Measurements from ENCODE around the gene SMARCE1.

The SMARCE1 gene

GRCh38 chr17:40645943-40646342 is 1.7 kb downstream of the SMARCE1 start:
- no peak for DNase-seq (ENCODE audit: low read depth)

- DNase-seq (ENCODE audit: low read depth) = no peak
Measured at GRCh38 chr17:40645291-40645690, 2.3 kb downstream of the SMARCE1 start.

DNA sequence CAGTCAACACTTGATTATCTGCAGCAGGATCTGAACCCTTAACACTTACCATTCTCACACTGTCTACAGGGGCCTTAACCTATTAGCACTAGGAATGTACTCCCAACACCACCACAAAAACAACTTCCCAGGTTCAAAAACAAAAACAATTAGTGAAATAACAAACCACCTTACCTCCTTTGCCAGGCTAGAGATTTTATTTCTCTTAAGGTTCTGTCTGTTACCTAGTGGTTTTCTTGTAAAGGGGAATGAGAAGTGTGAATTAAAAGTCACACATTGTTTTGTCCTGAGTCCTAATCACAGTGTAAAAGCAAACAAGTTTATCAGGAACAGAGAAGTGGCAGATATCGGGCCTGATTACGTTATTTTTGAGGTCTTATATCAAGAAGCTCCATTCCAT is 9.7 kb downstream of the SMARCE1 start:
- DNase-seq (ENCODE audit: low read depth) = no peak

GRCh38 chr17:40633871-40634270 is 13.7 kb downstream of the SMARCE1 start:
- DNase-seq (ENCODE audit: low read depth) = no peak

DNA sequence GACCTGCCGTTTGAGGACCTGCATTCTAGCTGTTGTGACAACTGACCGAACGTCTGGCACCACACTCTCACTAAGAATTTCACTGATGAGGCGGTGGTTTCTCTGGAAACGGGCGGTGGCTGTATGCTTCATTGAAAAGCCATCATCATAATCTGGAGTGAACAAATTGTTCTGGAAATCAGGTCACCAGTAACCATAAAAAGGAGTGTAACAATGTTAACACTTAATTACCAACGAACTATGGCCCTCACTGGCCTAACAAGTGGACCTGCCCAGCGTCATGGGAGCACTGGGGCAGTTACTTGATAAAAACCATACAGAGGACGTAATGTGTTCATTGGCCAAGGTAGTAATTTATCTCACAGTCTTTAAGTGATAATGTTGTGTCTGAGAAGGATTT is 15.4 kb downstream of the SMARCE1 start:
- DNase-seq (ENCODE audit: low read depth) = no peak

DNA sequence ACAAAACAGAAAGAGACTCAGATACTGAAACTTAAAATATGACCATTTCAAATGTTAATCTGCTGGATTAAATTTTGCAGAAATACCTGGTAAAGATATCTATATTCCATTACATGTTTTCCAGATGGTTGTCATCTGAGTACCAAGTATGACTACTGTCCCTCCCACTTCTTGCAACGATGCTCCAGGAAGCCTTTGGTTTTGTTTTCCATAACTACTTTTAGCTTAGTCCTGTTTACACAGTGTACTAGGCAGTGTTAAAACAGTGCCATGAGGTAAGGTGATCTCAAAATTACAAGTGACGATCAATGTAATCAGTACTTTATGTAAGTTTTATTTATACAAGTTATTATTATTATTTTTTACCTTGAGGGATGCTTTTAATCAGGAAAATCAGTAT is 17.8 kb downstream of the SMARCE1 start:
- no peak for DNase-seq (ENCODE audit: low read depth)

- DNase-seq (ENCODE audit: low read depth) = no peak
Measured at GRCh38 chr17:40625311-40625710, 22.3 kb downstream of the SMARCE1 start.

GRCh38 chr17:40623419-40624210 is 24.0 kb downstream of the SMARCE1 start:
- DNase-seq (ENCODE audit: low read depth) = no peak

- no peak for DNase-seq (ENCODE audit: low read depth)
Measured at GRCh38 chr17:40622509-40622928, 25.1 kb downstream of the SMARCE1 start.

DNA sequence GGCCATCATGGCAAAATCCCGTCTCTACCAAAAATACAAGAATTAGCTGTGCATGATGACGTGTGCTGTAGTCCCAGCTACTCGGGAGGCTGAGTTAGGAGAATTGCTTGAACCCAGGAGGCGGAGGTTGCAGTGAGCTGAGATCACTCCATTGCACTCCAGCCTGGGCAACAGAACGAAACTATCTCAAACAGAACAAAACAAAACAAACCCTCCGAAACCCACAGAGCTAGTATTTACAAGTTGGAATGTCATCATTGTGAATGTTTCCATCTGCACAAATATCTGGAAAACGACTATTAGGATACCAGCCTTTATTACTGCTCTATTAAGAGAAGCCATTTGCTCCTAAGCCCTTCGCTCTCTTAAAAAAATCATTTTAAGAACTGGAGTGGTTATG is 26.0 kb downstream of the SMARCE1 start:
- no peak for DNase-seq (ENCODE audit: low read depth)

GRCh38 chr17:40621019-40621418 is 26.6 kb downstream of the SMARCE1 start:
- no peak for DNase-seq (ENCODE audit: low read depth)

- no peak for DNase-seq (ENCODE audit: low read depth)
Measured at GRCh38 chr17:40618754-40619625, 28.6 kb downstream of the SMARCE1 start.

DNA sequence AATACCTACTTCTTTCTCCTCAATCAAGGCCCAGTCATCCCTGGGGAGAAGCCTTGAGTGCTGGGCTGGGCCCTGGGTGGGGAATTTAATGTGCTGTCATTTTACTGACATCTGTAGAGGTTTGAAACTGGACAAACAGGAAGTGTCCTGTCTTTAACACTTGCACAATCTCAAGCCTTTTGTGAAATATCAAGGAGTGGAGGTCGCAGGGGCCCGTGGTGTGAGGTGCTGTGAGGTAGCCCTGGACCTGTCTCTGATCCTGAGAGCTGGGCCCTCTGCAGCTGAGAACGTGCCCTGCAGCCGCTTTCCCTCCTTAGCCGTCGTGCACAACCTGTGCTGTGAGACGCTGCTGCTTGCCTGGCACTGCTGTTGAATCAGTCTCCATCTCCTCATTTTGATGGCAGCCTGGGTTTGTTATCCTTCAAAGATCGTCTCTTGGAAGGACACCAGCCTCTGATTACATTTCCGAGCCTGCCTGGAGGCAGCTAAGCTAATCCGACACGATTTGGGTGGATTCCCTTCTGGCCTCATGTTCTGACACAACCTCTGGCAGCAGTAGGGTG is 29.9 kb downstream of the SMARCE1 start:
- DNase-seq (ENCODE audit: low read depth) = no peak

DNA sequence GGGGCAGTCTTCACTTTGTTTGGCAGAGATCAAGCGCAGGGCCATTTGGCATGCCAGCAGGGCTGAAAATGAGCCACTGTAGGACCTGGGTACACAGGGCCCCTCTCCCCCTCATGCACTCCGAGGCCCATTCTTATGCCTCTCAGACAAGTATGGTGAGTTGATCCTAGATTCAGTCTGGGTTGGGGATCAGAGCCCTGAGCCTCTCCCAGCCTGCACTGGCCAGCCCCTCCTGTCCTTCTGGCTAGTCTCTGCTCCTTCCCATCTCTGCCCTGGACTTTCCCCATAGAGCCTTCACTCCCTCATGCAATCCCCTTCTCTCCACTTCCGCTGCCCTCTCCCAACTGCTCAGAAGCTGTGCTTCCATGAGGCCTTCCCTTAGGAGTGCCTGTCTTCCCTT is 31.0 kb downstream of the SMARCE1 start:
- DNase-seq (ENCODE audit: low read depth) = no peak

DNA sequence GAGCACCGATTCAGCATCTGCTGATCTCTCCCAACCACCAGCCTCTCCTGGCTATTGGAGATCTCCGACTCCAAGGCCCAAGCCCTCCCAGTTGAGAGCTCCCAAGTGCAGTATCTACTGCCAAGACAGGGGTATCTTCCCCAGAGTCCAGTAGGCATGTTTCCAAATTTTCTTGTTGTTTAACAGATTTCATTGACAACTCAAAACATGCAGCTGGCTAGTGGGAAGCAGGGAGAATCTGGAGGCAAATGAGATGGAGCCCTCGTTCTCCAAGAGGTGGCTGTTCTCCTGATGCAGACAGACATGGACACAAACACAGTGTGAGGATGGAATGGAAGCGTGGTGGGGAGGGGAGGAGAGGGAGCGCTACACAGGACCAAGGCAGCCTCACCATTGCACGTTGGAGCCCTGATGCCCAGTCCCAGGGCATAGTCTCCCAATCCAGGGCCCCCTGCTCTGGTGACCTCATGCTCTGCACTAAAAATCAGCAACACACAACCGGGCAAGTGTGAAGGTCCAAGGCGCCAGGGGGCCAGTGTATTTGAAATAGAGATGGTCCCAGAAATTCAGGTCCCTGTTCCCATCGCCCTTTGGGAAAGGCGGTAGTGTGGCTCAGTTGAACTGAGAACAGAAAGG is 31.7 kb downstream of the SMARCE1 start:
- DNase-seq (ENCODE audit: low read depth) = no peak

DNA sequence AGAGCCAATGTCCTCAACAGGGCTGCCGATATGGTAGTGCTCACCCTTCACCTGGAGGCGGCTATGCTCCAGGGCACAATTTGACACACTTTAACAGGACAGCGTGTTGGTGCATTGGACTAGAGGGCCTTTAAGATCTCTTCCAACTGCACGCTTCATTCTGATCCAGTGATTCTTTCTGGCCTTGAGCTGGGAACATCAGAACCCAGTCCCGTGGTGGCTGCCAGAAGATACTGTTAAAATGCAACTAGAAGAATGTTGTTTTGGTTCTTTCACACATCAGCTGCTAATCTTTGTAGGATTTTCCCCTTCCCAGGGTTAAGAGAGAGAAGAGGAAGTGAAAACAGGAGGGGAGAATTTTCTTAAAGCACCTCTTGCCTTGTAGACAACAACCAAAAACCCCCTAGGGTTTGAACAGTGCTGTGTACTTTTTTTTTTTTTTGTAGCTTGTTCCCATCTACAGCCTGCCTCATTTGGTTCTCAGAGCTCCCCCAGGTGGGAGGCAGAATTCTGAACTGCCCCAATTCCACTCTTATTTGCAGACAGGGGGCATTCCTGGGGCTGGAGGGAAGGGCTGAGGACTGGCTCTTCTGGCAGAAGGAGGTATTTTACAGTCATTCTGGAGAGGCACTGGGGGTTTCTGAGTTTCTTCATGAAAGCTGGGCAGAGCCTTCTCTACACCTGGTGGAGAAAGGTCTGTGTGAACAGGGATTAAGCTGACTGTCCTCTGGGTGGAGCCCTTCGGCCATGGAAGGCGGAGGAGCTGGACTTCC is 32.4 kb downstream of the SMARCE1 start:
- DNase-seq (ENCODE audit: low read depth) = peak; percentile 39

- DNase-seq (ENCODE audit: low read depth) = no peak
Measured at GRCh38 chr17:40614431-40615067, 33.1 kb downstream of the SMARCE1 start.

GRCh38 chr17:40613467-40614154 is 34.0 kb downstream of the SMARCE1 start:
- DNase-seq (ENCODE audit: low read depth) = no peak

GRCh38 chr17:40612599-40613244 is 34.9 kb downstream of the SMARCE1 start:
- DNase-seq (ENCODE audit: low read depth) = peak; percentile 85
